Upper lobe of left lung (tissue), 6 donors: ENCODE results near the gene POU2F3. TPM values are rescaled to one million over a fixed set of nuclear protein-coding genes. Genes with fewer than 3 reads are reported as not detected.
A peak's percentile ranks its signal among the peaks of the same experiment; 100 is the strongest.

Experiments used
- ATAC-seq, 2 donors: fragments of 200-7000 bp; cut with Tn5 transposase; one replicate each; pipeline ENCODE4 v1.9.1; 2022; ENCODE audit warnings: mild to moderate bottlenecking in 2 of 2, moderate library complexity in 2 of 2; ENCODE audit not compliant: low FRiP score in 2 of 2
- DNase-seq, 2 donors: peaks; one replicate each; pipeline ENCODE4 v3.0.0-alpha.2; 2019 to 2020
- H3K27ac ChIP-seq, 4 donors: fragments of 200-600 bp; sonication (generic); one replicate each; pipeline ENCODE4 v1.5.1; 2016 to 2019
- H3K27me3 ChIP-seq, 4 donors: fragments of 200-600 bp; sonication (generic); one replicate each; pipeline ENCODE4 v1.5.1; 2017 to 2019
- H3K36me3 ChIP-seq, 4 donors: fragments of 200-600 bp; sonication (generic); one replicate each; pipeline ENCODE4 v1.5.1; 2016 to 2019
- H3K4me1 ChIP-seq, 4 donors: fragments of 200-600 bp; sonication (generic); one replicate each; pipeline ENCODE4 v1.5.1; 2018 to 2019
- H3K4me3 ChIP-seq, 4 donors: fragments of 200-600 bp; sonication (generic); one replicate each; pipeline ENCODE4 v1.5.1; 2017 to 2019; ENCODE audit warnings: mild to moderate bottlenecking in 2 of 4, moderate library complexity in 1 of 4
- H3K9me3 ChIP-seq, 4 donors: fragments of 200-600 bp; sonication (generic); one replicate each; pipeline ENCODE4 v1.5.1; 2018 to 2019
- EP300 ChIP-seq, 4 donors: sonication (generic); formaldehyde crosslinking; IDR thresholded peaks; one replicate each; pipeline ENCODE4 v1.5.1; 2017; ENCODE audit warnings: antibody characterized with exemption in 4 of 4, control low read depth in 2 of 4
- POLR2A ChIP-seq, 4 donors: fragments of 450-650 bp; IDR thresholded peaks; one replicate each; pipeline ENCODE4 v1.5.1; 2016 to 2017; ENCODE audit warnings: antibody characterized with exemption in 4 of 4, mild to moderate bottlenecking in 2 of 4
- POLR2AphosphoS5 ChIP-seq, 2 donors: sonication (generic); formaldehyde crosslinking; IDR thresholded peaks; one replicate each; pipeline ENCODE4 v1.5.1; 2017; ENCODE audit warnings: antibody characterized with exemption in 2 of 2
- WGBS, 2 donors: methylation state at CpG; one replicate each; pipeline ENCODE4 v1.1.5; 2017 to 2018; 5-methylcytosine and 5-hydroxymethylcytosine counted together
- total RNA-seq, 6 donors: library from RNA; depleted of rRNA in 4 of 6; stranded (reverse); fragments of >200 nt in 4 of 6; gene quantifications; one replicate each; pipeline versions ENCODE4 v1.1.0 to v1.2.1, GENCODE V29; 2016 to 2021
- TF ChIP-seq, protein P1 (sequence below), 6 experiments: fragments of 450-650 bp in 4 of 6; fragments of 200-600 bp in 2 of 6; sonication (generic) in 2 of 6; IDR thresholded peaks; one replicate each; pipeline ENCODE4 v1.5.1; 2016 to 2019; ENCODE audit warnings: antibody characterized with exemption in 6 of 6
- donor health status: DM: no; HTN: no; CAD: no; lungs with moderate emphysema.
- donor health status: DM: no; HTN: yes; CAD: no; lungs with severe emphysema.

Gene POU2F3
- total RNA-seq, 6 donors from 2014 or later, result 1.7 to 21.0 (median 3.5) TPM

- Histone ChIP-seq H3K9me3 (no peaks in the 10 kb centered on the region), H3K27me3 (no peaks in the 10 kb centered on the region), H3K4me1 (peaks cover 10 to 19% (median 12%) of the 10 kb centered on the region in 4 donors), H3K27ac (peak overlapping the region; percentile 40 to 76 (median 64)), H3K4me3 (peak overlapping the region in 2 of 4 donors; percentile 5 to 22), H3K36me3 (no peaks in the 10 kb centered on the region)
- TF ChIP-seq POLR2AphosphoS5 (IDR thresholded peaks at IDR 0.05), result peak; percentile 64 to 65
- TF ChIP-seq, protein P1, sequence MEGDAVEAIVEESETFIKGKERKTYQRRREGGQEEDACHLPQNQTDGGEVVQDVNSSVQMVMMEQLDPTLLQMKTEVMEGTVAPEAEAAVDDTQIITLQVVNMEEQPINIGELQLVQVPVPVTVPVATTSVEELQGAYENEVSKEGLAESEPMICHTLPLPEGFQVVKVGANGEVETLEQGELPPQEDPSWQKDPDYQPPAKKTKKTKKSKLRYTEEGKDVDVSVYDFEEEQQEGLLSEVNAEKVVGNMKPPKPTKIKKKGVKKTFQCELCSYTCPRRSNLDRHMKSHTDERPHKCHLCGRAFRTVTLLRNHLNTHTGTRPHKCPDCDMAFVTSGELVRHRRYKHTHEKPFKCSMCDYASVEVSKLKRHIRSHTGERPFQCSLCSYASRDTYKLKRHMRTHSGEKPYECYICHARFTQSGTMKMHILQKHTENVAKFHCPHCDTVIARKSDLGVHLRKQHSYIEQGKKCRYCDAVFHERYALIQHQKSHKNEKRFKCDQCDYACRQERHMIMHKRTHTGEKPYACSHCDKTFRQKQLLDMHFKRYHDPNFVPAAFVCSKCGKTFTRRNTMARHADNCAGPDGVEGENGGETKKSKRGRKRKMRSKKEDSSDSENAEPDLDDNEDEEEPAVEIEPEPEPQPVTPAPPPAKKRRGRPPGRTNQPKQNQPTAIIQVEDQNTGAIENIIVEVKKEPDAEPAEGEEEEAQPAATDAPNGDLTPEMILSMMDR (IDR thresholded peaks at IDR 0.05), result no peak
- peak in 1 of 4 donors; percentile 37 for TF ChIP-seq POLR2A (IDR thresholded peaks at IDR 0.05)
- peak in 1 of 4 donors; percentile 80 for TF ChIP-seq EP300 (IDR thresholded peaks at IDR 0.05)
- peak; percentile 71 to 86 for ATAC-seq
- peak in 1 of 2 donors; percentile 91 for DNase-seq
- 24 to 34% methylated on average over 8 of the region's 8 CpGs for WGBS, 2 donors
Measured at GRCh38 chr11:120316880-120317688, 77.1 kb downstream of the POU2F3 start.

DNA sequence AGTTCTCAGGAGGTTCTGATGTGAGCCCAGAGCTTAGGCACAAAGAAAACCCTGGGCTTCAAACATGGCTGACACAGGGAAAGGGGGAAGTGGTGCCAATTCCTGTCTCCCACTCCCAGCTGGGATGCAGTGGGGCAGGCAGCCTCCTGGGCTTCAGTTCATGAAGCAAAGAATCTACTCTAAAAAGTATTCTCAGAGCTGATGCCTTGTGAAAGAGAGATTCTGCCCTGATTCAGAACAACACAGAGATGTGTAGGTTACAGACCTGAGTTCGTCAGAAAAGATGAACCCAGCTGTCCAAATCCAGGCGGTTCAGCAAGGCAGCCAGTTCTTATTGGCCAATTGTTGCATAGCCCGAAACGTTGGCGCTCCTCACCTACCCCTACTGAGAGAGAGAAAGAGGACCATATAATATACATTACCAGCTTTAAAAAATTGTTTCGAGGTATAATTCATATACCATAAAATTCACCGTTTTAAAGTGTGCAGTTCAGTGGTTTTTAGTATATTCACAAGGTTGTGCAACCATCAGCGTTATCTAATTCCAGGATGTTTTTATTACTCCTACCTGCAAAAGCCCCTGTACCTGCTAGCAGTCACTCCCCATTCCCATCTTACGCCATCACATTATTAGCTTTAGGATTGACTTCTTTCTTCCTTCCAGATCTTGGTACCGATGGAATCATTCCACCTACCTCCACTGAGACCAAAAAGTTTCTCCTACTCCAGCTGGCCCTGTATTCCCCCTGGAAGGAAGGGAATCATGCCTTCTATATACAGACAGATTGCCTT, 77.9 kb downstream of the POU2F3 start:
- no peaks in the 10 kb centered on the region for H3K36me3 ChIP-seq
- TF ChIP-seq EP300 (IDR thresholded peaks at IDR 0.05), result no peak
- no peak for TF ChIP-seq POLR2A (IDR thresholded peaks at IDR 0.05)
- H3K4me1 ChIP-seq, result peaks cover 10 to 19% (median 12%) of the 10 kb centered on the region in 4 donors
- H3K27me3 ChIP-seq, result no peaks in the 10 kb centered on the region
- H3K4me3 ChIP-seq, result no peak overlapping the region
- peak overlapping the region; percentile 40 to 76 (median 64) for H3K27ac ChIP-seq
- ATAC-seq (no peak), DNase-seq (no peak)
- 87% methylated on average over 10 of the region's 10 CpGs for WGBS, 2 donors
- H3K9me3 ChIP-seq, result no peaks in the 10 kb centered on the region

GRCh38 chr11:120318906-120319305, 79.0 kb downstream of the POU2F3 start:
- ATAC-seq, result no peak
- Histone ChIP-seq H3K4me1 (peaks cover 10 to 19% (median 12%) of the 10 kb centered on the region in 4 donors), H3K27ac (no peak overlapping the region), H3K27me3 (no peaks in the 10 kb centered on the region), H3K36me3 (no peaks in the 10 kb centered on the region), H3K9me3 (no peaks in the 10 kb centered on the region), H3K4me3 (no peak overlapping the region)
- TF ChIP-seq POLR2A (IDR thresholded peaks at IDR 0.05) (no peak), POLR2AphosphoS5 (IDR thresholded peaks at IDR 0.05) (no peak), EP300 (IDR thresholded peaks at IDR 0.05) (no peak)
- TF ChIP-seq, protein P1 (IDR thresholded peaks at IDR 0.05), result no peak
- 62 to 78% methylated on average over 4 of the region's 4 CpGs for WGBS, 2 donors
- no peak for DNase-seq

GRCh38 chr11:120324932-120325810, 85.2 kb downstream of the POU2F3 start, which contains the start of gene TLCD5:
Gene TLCD5, plus strand, starts transcription at chr11:120325299. Its CDS starts 2,143 bp downstream, at chr11:120327442.
- peaks cover 0 to 4% (median 2%) of the 10 kb centered on the region in 4 donors for H3K36me3 ChIP-seq
- peak within 1 kb of the TSS; percentile 36 to 67 (median 62) for H3K4me3 ChIP-seq
- no peaks in the 10 kb centered on the region for H3K9me3 ChIP-seq
- no peaks in the 10 kb centered on the region for H3K27me3 ChIP-seq
- peaks cover 7 to 21% (median 15%) of the 10 kb centered on the region in 4 donors for H3K4me1 ChIP-seq
- peak; percentile 67 to 93 for ATAC-seq
- peak within 1 kb of the TSS; percentile 84 to 95 (median 88) for H3K27ac ChIP-seq
- 1 to 2% methylated on average over 25 to 28 of the region's 84 CpGs for WGBS, 2 donors
- TF ChIP-seq, protein P1 (IDR thresholded peaks at IDR 0.05), result peak in 2 of 6 experiments; percentile 17 to 30
- TF ChIP-seq EP300 (IDR thresholded peaks at IDR 0.05), result no peak
- TF ChIP-seq POLR2AphosphoS5 (IDR thresholded peaks at IDR 0.05), result no peak
- peak in 2 of 4 donors; percentile 63 to 72 for TF ChIP-seq POLR2A (IDR thresholded peaks at IDR 0.05)
- peak; percentile 56 to 92 for DNase-seq
